Breast epithelium (tissue), 4 donors: ENCODE measurements around the gene SERPINB8. TPM values are rescaled to one million over a fixed set of nuclear protein-coding genes. Genes with fewer than 3 reads are reported as not detected.

Experiments
- DNase-seq, 2 donors: peaks; one replicate each; pipeline ENCODE4 v3.0.0-alpha.2; 2019; ENCODE audit warnings: low spot score in 2 of 2
- H3K27ac ChIP-seq, 2 donors: fragments of 200-600 bp; sonication (generic) in 1 of 2; one replicate each; pipeline ENCODE4 v1.5.1; 2016 to 2019; ENCODE audit warnings: mild to moderate bottlenecking in 1 of 2
- H3K27me3 ChIP-seq, 2 donors: fragments of 200-600 bp; sonication (generic) in 1 of 2; one replicate each; pipeline versions ENCODE4 v1.5.1 to v1.6.0; 2017 to 2019; ENCODE audit warnings: control low read depth in 1 of 2, mild to moderate bottlenecking in 1 of 2
- H3K36me3 ChIP-seq: fragments of 200-600 bp; one replicate; pipeline ENCODE4 v1.5.1; 2019
- H3K4me1 ChIP-seq, 2 donors: fragments of 200-600 bp; sonication (generic); one replicate each; pipeline ENCODE4 v1.5.1; 2016 to 2019; ENCODE audit warnings: control low read depth in 1 of 2
- H3K4me3 ChIP-seq, 3 donors: fragments of 200-600 bp; sonication (generic); 1 replicate in 2 of 3; 2 replicates in 1 of 3; pipeline ENCODE4 v1.5.1; 2016 to 2019; ENCODE audit warnings: mild to moderate bottlenecking in 3 of 3, moderate library complexity in 2 of 3
- H3K9me3 ChIP-seq, 2 donors: fragments of 200-600 bp; sonication (generic) in 1 of 2; one replicate each; pipeline ENCODE4 v1.5.1; 2016 to 2019; ENCODE audit warnings: control low read depth in 1 of 2
- CTCF ChIP-seq, 3 donors: fragments of 450-650 bp; IDR thresholded peaks; one replicate each; pipeline ENCODE4 v1.5.1; 2016 to 2017; ENCODE audit warnings: antibody characterized with exemption in 3 of 3, mild to moderate bottlenecking in 3 of 3, moderate library complexity in 3 of 3
- POLR2A ChIP-seq: fragments of 450-650 bp; IDR thresholded peaks from one replicate; pipeline ENCODE4 v1.6.1; 2016; ENCODE audit warnings: antibody characterized with exemption, mild to moderate bottlenecking, moderate library complexity
- POLR2AphosphoS5 ChIP-seq, 3 donors: sonication (generic); formaldehyde crosslinking; IDR thresholded peaks; one replicate each; pipeline ENCODE4 v1.6.1; 2017; ENCODE audit warnings: antibody characterized with exemption in 3 of 3
- intact Hi-C: fragments of 100-400 bp; cut with DNase I; formaldehyde crosslinking; loops from one replicate; pipeline ENCODE4 v1.15.1; 2023; ENCODE audit warnings: low total_unique reads
- total RNA-seq, 3 donors: library from RNA; depleted of rRNA; stranded (reverse); fragments of >200 nt; gene quantifications; one replicate each; pipeline ENCODE4 v1.1.0, GENCODE V29; 2016

The SERPINB8 gene
- total RNA-seq, 3 donors from 2014 or later: 13.1 to 16.0 (median 13.5) TPM

- no peak for TF ChIP-seq CTCF (IDR thresholded peaks at IDR 0.05)
- no peak for TF ChIP-seq POLR2A
- TF ChIP-seq POLR2AphosphoS5 (IDR thresholded peaks at IDR 0.05): no peak
- Histone ChIP-seq H3K4me3 (no peak overlapping the region), H3K4me1 (no peaks in the 10 kb centered on the region), H3K36me3 (no peaks in the 10 kb centered on the region), H3K9me3 (no peaks in the 10 kb centered on the region), H3K27ac (no peak overlapping the region), H3K27me3 (no peaks in the 10 kb centered on the region)
- DNase-seq: no peak
- intact Hi-C loops: no loop called here
Observed at GRCh38 chr18:63975628-63976027, 5.7 kb downstream of the SERPINB8 start.

- TF ChIP-seq CTCF (IDR thresholded peaks at IDR 0.05): no peak
- no peak for TF ChIP-seq POLR2A
- no peak for TF ChIP-seq POLR2AphosphoS5 (IDR thresholded peaks at IDR 0.05)
- intact Hi-C loops: no loop called here
- no peak overlapping the region for H3K4me3 ChIP-seq
- H3K27ac ChIP-seq: no peak overlapping the region
- H3K9me3 ChIP-seq: no peaks in the 10 kb centered on the region
- H3K27me3 ChIP-seq: no peaks in the 10 kb centered on the region
- no peaks in the 10 kb centered on the region for H3K4me1 ChIP-seq
- H3K36me3 ChIP-seq: no peaks in the 10 kb centered on the region
- DNase-seq: no peak
Observed at GRCh38 chr18:63977040-63977439, 7.2 kb downstream of the SERPINB8 start.

GRCh38 chr18:63979409-63979920 lies 9.6 kb downstream of the SERPINB8 start:
- Histone ChIP-seq H3K27me3 (no peaks in the 10 kb centered on the region), H3K4me1 (no peaks in the 10 kb centered on the region), H3K4me3 (peak overlapping the region in 2 of 3 donors; percentile 12 to 49), H3K27ac (peak overlapping the region; percentile 37 to 50), H3K36me3 (no peaks in the 10 kb centered on the region), H3K9me3 (no peaks in the 10 kb centered on the region)
- intact Hi-C loops: no loop called here
- peak in 1 of 2 donors; percentile 59 for DNase-seq
- TF ChIP-seq POLR2AphosphoS5 (IDR thresholded peaks at IDR 0.05): no peak
- no peak for TF ChIP-seq POLR2A
- peak; percentile 6 to 70 (median 59) for TF ChIP-seq CTCF (IDR thresholded peaks at IDR 0.05)

- H3K27ac ChIP-seq: peak overlapping the region; percentile 37 to 50
- intact Hi-C loops: no loop called here
- H3K4me3 ChIP-seq: peak overlapping the region in 1 of 3 donors; percentile 49
- TF ChIP-seq CTCF (IDR thresholded peaks at IDR 0.05) (no peak), POLR2A (no peak), POLR2AphosphoS5 (IDR thresholded peaks at IDR 0.05) (no peak)
- no peaks in the 10 kb centered on the region for H3K36me3 ChIP-seq
- no peaks in the 10 kb centered on the region for H3K27me3 ChIP-seq
- H3K9me3 ChIP-seq: no peaks in the 10 kb centered on the region
- no peak for DNase-seq
- H3K4me1 ChIP-seq: no peaks in the 10 kb centered on the region
Observed at GRCh38 chr18:63980027-63980426, 10.1 kb downstream of the SERPINB8 start.

GRCh38 chr18:63980896-63981460 lies 11.1 kb downstream of the SERPINB8 start:
- Histone ChIP-seq H3K36me3 (no peaks in the 10 kb centered on the region), H3K27me3 (no peaks in the 10 kb centered on the region), H3K9me3 (no peaks in the 10 kb centered on the region), H3K4me3 (no peak overlapping the region), H3K27ac (no peak overlapping the region), H3K4me1 (no peaks in the 10 kb centered on the region)
- no peak for DNase-seq
- intact Hi-C loops: no loop called here
- TF ChIP-seq POLR2AphosphoS5 (IDR thresholded peaks at IDR 0.05): no peak
- no peak for TF ChIP-seq POLR2A
- no peak for TF ChIP-seq CTCF (IDR thresholded peaks at IDR 0.05)
